ENCODE data around the gene BRAF.
"Not testable (repeated sequence)": the region's sequence is repeated elsewhere in the genome, so short reads cannot be mapped to it uniquely, and the experiment has no call there.

The BRAF gene

DNA sequence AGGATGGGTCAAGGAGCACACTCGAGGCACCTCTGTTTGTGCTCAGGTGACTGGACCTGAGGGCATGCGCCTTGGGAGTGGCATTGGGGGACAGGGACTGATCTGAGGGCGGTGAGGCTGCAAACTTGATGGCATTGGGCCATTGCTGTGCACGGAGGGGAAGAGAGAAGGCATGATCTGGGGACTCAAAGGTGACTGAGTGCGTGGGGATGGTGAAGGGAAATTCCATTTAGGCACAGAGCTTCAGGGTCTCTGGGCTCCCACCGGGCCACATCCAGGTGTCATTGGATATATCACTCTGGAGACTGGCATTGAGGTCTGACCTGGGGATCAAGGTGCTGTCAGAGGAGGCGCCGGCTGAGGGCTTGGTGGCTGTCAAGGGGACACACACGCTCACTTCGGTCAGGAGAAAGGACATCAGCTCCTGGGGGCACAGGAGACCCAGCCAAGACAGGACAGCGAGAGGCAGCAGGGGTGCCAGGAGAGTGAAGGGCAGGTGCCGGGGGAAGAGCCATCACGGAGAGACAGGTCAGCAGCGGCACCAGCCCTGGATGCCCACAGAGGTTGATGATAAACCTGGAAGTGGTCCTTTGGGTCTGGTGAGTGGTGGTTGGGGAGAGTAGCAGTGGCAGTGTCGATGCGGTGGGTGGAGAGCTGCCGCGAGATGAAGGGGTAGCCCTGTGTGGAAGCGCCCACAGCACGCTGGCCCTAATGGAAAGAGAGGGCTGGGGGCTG, 246.5 kb downstream of the BRAF start:
- ATAC-seq: no peak
- no peak for TF ChIP-seq ZFP3 (CRISPR knock-in tag; IDR thresholded peaks at IDR 0.05)
- no peak for TF ChIP-seq ZNF565 (CRISPR knock-in tag; conservative IDR thresholded peaks at IDR 0.05; ENCODE audit: low read depth)
- TF ChIP-seq, protein P1, sequence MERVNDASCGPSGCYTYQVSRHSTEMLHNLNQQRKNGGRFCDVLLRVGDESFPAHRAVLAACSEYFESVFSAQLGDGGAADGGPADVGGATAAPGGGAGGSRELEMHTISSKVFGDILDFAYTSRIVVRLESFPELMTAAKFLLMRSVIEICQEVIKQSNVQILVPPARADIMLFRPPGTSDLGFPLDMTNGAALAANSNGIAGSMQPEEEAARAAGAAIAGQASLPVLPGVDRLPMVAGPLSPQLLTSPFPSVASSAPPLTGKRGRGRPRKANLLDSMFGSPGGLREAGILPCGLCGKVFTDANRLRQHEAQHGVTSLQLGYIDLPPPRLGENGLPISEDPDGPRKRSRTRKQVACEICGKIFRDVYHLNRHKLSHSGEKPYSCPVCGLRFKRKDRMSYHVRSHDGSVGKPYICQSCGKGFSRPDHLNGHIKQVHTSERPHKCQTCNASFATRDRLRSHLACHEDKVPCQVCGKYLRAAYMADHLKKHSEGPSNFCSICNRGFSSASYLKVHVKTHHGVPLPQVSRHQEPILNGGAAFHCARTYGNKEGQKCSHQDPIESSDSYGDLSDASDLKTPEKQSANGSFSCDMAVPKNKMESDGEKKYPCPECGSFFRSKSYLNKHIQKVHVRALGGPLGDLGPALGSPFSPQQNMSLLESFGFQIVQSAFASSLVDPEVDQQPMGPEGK (CRISPR knock-in tag; IDR thresholded peaks at IDR 0.05; ENCODE audit: borderline replicate concordance): no peak
- TF ChIP-seq ESRRG (CRISPR knock-in tag; IDR thresholded peaks at IDR 0.05): no peak
- no peak for TF ChIP-seq ZNF70 (CRISPR knock-in tag; IDR thresholded peaks at IDR 0.05)
- TF ChIP-seq, protein P2, sequence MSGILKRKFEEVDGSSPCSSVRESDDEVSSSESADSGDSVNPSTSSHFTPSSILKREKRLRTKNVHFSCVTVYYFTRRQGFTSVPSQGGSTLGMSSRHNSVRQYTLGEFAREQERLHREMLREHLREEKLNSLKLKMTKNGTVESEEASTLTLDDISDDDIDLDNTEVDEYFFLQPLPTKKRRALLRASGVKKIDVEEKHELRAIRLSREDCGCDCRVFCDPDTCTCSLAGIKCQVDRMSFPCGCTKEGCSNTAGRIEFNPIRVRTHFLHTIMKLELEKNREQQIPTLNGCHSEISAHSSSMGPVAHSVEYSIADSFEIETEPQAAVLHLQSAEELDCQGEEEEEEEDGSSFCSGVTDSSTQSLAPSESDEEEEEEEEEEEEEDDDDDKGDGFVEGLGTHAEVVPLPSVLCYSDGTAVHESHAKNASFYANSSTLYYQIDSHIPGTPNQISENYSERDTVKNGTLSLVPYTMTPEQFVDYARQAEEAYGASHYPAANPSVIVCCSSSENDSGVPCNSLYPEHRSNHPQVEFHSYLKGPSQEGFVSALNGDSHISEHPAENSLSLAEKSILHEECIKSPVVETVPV (CRISPR knock-in tag; IDR thresholded peaks at IDR 0.05): no peak
- TF ChIP-seq PPARA (CRISPR knock-in tag; IDR thresholded peaks at IDR 0.05; ENCODE audit: borderline replicate concordance): no peak
- TF ChIP-seq BACH2 (CRISPR knock-in tag; IDR thresholded peaks at IDR 0.05; ENCODE audit: borderline replicate concordance): no peak
- TF ChIP-seq ZC3H10 (CRISPR knock-in tag; IDR thresholded peaks at IDR 0.05): no peak
- no peak for TF ChIP-seq CSDC2 (CRISPR knock-in tag; IDR thresholded peaks at IDR 0.05)
- TF ChIP-seq, protein P3, sequence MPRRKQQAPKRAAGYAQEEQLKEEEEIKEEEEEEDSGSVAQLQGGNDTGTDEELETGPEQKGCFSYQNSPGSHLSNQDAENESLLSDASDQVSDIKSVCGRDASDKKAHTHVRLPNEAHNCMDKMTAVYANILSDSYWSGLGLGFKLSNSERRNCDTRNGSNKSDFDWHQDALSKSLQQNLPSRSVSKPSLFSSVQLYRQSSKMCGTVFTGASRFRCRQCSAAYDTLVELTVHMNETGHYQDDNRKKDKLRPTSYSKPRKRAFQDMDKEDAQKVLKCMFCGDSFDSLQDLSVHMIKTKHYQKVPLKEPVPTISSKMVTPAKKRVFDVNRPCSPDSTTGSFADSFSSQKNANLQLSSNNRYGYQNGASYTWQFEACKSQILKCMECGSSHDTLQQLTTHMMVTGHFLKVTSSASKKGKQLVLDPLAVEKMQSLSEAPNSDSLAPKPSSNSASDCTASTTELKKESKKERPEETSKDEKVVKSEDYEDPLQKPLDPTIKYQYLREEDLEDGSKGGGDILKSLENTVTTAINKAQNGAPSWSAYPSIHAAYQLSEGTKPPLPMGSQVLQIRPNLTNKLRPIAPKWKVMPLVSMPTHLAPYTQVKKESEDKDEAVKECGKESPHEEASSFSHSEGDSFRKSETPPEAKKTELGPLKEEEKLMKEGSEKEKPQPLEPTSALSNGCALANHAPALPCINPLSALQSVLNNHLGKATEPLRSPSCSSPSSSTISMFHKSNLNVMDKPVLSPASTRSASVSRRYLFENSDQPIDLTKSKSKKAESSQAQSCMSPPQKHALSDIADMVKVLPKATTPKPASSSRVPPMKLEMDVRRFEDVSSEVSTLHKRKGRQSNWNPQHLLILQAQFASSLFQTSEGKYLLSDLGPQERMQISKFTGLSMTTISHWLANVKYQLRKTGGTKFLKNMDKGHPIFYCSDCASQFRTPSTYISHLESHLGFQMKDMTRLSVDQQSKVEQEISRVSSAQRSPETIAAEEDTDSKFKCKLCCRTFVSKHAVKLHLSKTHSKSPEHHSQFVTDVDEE (CRISPR knock-in tag; IDR thresholded peaks at IDR 0.05): no peak
- TF ChIP-seq, protein P4, sequence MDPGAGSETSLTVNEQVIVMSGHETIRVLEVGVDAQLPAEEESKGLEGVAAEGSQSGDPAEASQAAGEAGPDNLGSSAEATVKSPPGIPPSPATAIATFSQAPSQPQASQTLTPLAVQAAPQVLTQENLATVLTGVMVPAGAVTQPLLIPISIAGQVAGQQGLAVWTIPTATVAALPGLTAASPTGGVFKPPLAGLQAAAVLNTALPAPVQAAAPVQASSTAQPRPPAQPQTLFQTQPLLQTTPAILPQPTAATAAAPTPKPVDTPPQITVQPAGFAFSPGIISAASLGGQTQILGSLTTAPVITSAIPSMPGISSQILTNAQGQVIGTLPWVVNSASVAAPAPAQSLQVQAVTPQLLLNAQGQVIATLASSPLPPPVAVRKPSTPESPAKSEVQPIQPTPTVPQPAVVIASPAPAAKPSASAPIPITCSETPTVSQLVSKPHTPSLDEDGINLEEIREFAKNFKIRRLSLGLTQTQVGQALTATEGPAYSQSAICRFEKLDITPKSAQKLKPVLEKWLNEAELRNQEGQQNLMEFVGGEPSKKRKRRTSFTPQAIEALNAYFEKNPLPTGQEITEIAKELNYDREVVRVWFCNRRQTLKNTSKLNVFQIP (CRISPR knock-in tag; IDR thresholded peaks at IDR 0.05; ENCODE audit: borderline replicate concordance, low read depth): no peak
- no peak for TF ChIP-seq SNAI2 (CRISPR knock-in tag; IDR thresholded peaks at IDR 0.05)
- TF ChIP-seq ISL1 (CRISPR knock-in tag; IDR thresholded peaks at IDR 0.05): no peak
- TF ChIP-seq, protein P5, sequence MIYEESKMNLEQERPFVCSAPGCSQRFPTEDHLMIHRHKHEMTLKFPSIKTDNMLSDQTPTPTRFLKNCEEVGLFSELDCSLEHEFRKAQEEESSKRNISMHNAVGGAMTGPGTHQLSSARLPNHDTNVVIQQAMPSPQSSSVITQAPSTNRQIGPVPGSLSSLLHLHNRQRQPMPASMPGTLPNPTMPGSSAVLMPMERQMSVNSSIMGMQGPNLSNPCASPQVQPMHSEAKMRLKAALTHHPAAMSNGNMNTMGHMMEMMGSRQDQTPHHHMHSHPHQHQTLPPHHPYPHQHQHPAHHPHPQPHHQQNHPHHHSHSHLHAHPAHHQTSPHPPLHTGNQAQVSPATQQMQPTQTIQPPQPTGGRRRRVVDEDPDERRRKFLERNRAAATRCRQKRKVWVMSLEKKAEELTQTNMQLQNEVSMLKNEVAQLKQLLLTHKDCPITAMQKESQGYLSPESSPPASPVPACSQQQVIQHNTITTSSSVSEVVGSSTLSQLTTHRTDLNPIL (CRISPR knock-in tag; IDR thresholded peaks at IDR 0.05; ENCODE audit: low read depth): no peak
- no peak for TF ChIP-seq TOX (CRISPR knock-in tag; IDR thresholded peaks at IDR 0.05; ENCODE audit: borderline replicate concordance)
- TF ChIP-seq ZFP30 (CRISPR knock-in tag; IDR thresholded peaks at IDR 0.05): no peak
- TF ChIP-seq RARB (CRISPR knock-in tag; IDR thresholded peaks at IDR 0.05): no peak
- TF ChIP-seq GLIS3 (CRISPR knock-in tag; IDR thresholded peaks at IDR 0.05): no peak

DNA sequence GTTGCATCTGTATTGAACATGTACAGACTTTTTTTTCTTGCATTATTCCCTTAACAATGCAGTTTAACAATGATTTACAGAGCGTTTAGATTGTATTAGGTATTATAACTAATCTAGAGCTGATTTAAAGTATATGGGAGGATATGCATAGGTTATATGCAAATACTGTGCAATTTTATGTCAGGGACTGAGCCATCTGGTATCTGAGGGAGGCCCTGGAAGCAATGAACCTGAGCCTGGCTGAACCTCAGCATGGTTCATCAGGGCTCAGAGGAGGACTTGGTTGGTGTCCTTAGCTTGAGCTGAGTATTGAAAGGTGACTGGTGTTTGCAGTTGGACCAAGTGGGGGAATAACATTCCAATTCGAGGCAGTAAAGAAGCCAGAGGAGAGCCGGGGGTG, 247.2 kb downstream of the BRAF start:
- TF ChIP-seq ZFP30 (CRISPR knock-in tag; IDR thresholded peaks at IDR 0.05) (no peak), PPARA (CRISPR knock-in tag; IDR thresholded peaks at IDR 0.05; ENCODE audit: borderline replicate concordance) (no peak), ZNF8 (CRISPR knock-in tag; IDR thresholded peaks at IDR 0.05) (no peak), RARB (CRISPR knock-in tag; IDR thresholded peaks at IDR 0.05) (no peak), ESRRG (CRISPR knock-in tag; IDR thresholded peaks at IDR 0.05) (no peak), ZC3H10 (CRISPR knock-in tag; IDR thresholded peaks at IDR 0.05) (no peak), CSDC2 (CRISPR knock-in tag; IDR thresholded peaks at IDR 0.05) (no peak), ZFP3 (CRISPR knock-in tag; IDR thresholded peaks at IDR 0.05) (no peak), GLIS3 (CRISPR knock-in tag; IDR thresholded peaks at IDR 0.05) (no peak), SNAI2 (CRISPR knock-in tag; IDR thresholded peaks at IDR 0.05) (no peak)
- TF ChIP-seq, protein P4 (CRISPR knock-in tag; IDR thresholded peaks at IDR 0.05; ENCODE audit: borderline replicate concordance, low read depth): no peak
- TF ChIP-seq, protein P3 (CRISPR knock-in tag; IDR thresholded peaks at IDR 0.05): no peak

DNA sequence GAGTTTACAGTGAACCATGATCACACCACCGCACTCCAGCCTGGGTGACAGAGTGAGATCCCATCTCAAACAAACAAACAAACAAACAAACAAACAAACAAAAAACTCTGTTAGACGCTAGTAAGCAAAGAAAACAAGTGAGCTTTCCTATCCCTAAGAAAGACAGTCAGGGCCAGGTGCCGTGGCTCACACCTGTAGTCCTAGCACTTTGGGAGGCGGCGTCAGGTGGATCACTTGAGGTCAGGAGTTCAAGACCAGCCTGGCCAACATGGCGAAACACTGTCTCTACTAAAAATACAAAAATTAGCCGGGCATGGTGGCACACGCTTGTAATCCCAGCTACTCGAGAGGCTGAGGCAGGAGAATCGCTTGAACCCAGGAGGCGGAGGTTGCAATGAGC, 247.8 kb downstream of the BRAF start:
- not testable (repeated sequence) for ATAC-seq

More for the DNA sequence above, 247.2 kb downstream of the BRAF start:
- ATAC-seq: no peak
